H1 (cell line): ENCODE measurements around the gene PBX3. TPM values are rescaled to one million over a fixed set of nuclear protein-coding genes. Genes with fewer than 3 reads are reported as not detected.

Experiments used
- CTCF ChIA-PET: fragments of 300-600 bp; sonication (Branson Sonifier 250); formaldehyde crosslinking; loops from one replicate; lab custom pipeline; 2021; ENCODE audit not compliant: partially characterized antibody; lab: Charles Lee
- POLR2A ChIA-PET: fragments of 300-600 bp; sonication (Branson Sonifier 250); formaldehyde crosslinking; loops from one replicate; lab custom pipeline; 2021; ENCODE audit warnings: inconsistent platforms; ENCODE audit not compliant: partially characterized antibody; lab: Charles Lee
- DNase-seq, 2 experiments: peaks; one replicate each; pipeline versions ENCODE4 v3.0.0 to v3.0.0-alpha.2; 2010 to 2022; ENCODE audit warnings: low spot score in 2 of 2, low read depth in 1 of 2, mixed read lengths in 1 of 2
- FAIRE-seq: peaks from 2 replicates; lab custom pipeline; 2011; peaks lifted over from hg19 to GRCh38; lab: Jason Lieb, UNC
- H2AFZ ChIP-seq: 2 replicates; pipeline ENCODE4 v1.8.1; 2012; ENCODE audit warnings: low read length, inconsistent platforms
- H2AK5ac ChIP-seq: 2 replicates; pipeline ENCODE4 v1.6.1; 2013; ENCODE audit warnings: low read depth, low read length
- H2BK120ac ChIP-seq: replicated peaks from 2 replicates; pipeline ENCODE3; 2013; ENCODE audit warnings: low read depth, low read length, inconsistent platforms
- H2BK12ac ChIP-seq: 2 replicates; pipeline ENCODE4 v1.6.1; 2013; ENCODE audit warnings: low read depth, low read length
- H2BK15ac ChIP-seq: 2 replicates; pipeline ENCODE4 v1.6.1; 2013; ENCODE audit warnings: low read length
- H2BK20ac ChIP-seq: 2 replicates; pipeline ENCODE4 v1.6.1; 2013; ENCODE audit warnings: low read length
- H2BK5ac ChIP-seq: 2 replicates; pipeline ENCODE4 v1.6.1; 2013; ENCODE audit warnings: low read depth, low read length
- H3K14ac ChIP-seq: 2 replicates; pipeline ENCODE4 v1.6.1; 2013; ENCODE audit warnings: inconsistent platforms; ENCODE audit not compliant: insufficient read length
- H3K18ac ChIP-seq: 2 replicates; pipeline ENCODE4 v1.6.1; 2013; ENCODE audit warnings: low read length; ENCODE audit errors: extremely low read depth
- H3K23ac ChIP-seq: 2 replicates; pipeline ENCODE4 v1.6.1; 2013; ENCODE audit warnings: inconsistent platforms; ENCODE audit not compliant: insufficient read length
- H3K23me2 ChIP-seq: 2 replicates; pipeline ENCODE4 v1.6.1; 2013; ENCODE audit warnings: low read depth, low read length
- H3K27ac ChIP-seq: 2 replicates; pipeline ENCODE4 v1.6.1; 2011; ENCODE audit warnings: low read depth, low read length, inconsistent platforms
- H3K27me3 ChIP-seq, 4 experiments: replicated peaks in 1 of 4; 1 replicate in 1 of 4; 2 replicates in 3 of 4; pipeline versions ENCODE4 v1.6.1 to v1.8.1; 2011 to 2013; ENCODE audit warnings: low read length in 3 of 4, mild to moderate bottlenecking in 3 of 4, inconsistent platforms in 2 of 4, mixed read lengths in 2 of 4, moderate library complexity in 1 of 4; ENCODE audit not compliant: control insufficient read depth in 3 of 4, insufficient read depth in 3 of 4; ENCODE audit errors: extremely low read depth in 1 of 4
- H3K36me3 ChIP-seq, 4 experiments: 2 replicates each; pipeline versions ENCODE4 v1.6.1 to v1.8.1; 2011 to 2013; ENCODE audit warnings: mild to moderate bottlenecking in 4 of 4, low read length in 3 of 4, moderate library complexity in 2 of 4, control low read depth in 1 of 4, inconsistent platforms in 1 of 4; ENCODE audit not compliant: insufficient read depth in 4 of 4, control insufficient read depth in 2 of 4
- H3K4ac ChIP-seq: replicated peaks from 2 replicates; pipeline ENCODE3; 2013; ENCODE audit warnings: low read length, low read depth, mixed read lengths, inconsistent platforms; ENCODE audit not compliant: insufficient read length
- H3K4me1 ChIP-seq, 4 experiments: replicated peaks in 1 of 4; 1 replicate in 1 of 4; 2 replicates in 3 of 4; pipeline versions ENCODE4 v1.6.1 to v1.8.1; 2011 to 2013; ENCODE audit warnings: low read length in 3 of 4, inconsistent platforms in 2 of 4, mixed read lengths in 1 of 4; ENCODE audit not compliant: insufficient read depth in 4 of 4, control insufficient read depth in 3 of 4
- H3K4me2 ChIP-seq, 2 experiments: 2 replicates each; pipeline versions ENCODE4 v1.6.1 to v1.8.1; 2011 to 2013; ENCODE audit warnings: low read depth in 2 of 2, low read length in 2 of 2, control low read depth in 1 of 2, inconsistent platforms in 1 of 2, mild to moderate bottlenecking in 1 of 2; ENCODE audit not compliant: insufficient read depth in 1 of 2
- H3K4me3 ChIP-seq, 4 experiments: fragments of 200-600, 300-600 bp in 1 of 4; sonication (generic), shearing (Covaris generic), sonication (Bioruptor Twin) in 1 of 4; 2 replicates each; pipeline versions ENCODE4 v1.5.1 to v1.8.1; 2011 to 2016; ENCODE audit warnings: low read length in 4 of 4, low read depth in 3 of 4, control low read depth in 2 of 4, inconsistent platforms in 2 of 4, mild to moderate bottlenecking in 2 of 4, mixed read lengths in 1 of 4, moderate library complexity in 1 of 4; ENCODE audit not compliant: insufficient read depth in 2 of 4; ENCODE audit errors: extremely low read depth in 1 of 4
- H3K56ac ChIP-seq: replicated peaks from 2 replicates; pipeline ENCODE3; 2013; ENCODE audit warnings: low read depth, mild to moderate bottlenecking, mixed read lengths, low read length, inconsistent platforms; ENCODE audit not compliant: insufficient read length
- H3K79me1 ChIP-seq: 2 replicates; pipeline ENCODE4 v1.6.1; 2013; ENCODE audit warnings: low read depth, low read length, control low read depth
- H3K79me2 ChIP-seq, 2 experiments: 2 replicates each; pipeline versions ENCODE4 v1.6.1 to v1.8.1; 2012 to 2013; ENCODE audit warnings: low read length in 2 of 2, mild to moderate bottlenecking in 2 of 2, inconsistent platforms in 1 of 2; ENCODE audit not compliant: insufficient read depth in 2 of 2, control insufficient read depth in 1 of 2
- H3K9ac ChIP-seq, 4 experiments: replicated peaks in 1 of 4; 1 replicate in 1 of 4; 2 replicates in 3 of 4; pipeline versions ENCODE4 v1.6.1 to v1.8.1; 2011 to 2013; ENCODE audit warnings: low read depth in 3 of 4, low read length in 3 of 4, control low read depth in 2 of 4, mild to moderate bottlenecking in 2 of 4, moderate library complexity in 2 of 4, inconsistent platforms in 1 of 4; ENCODE audit errors: extremely low read depth in 1 of 4
- H3K9me3 ChIP-seq, 2 experiments: 2 replicates each; pipeline versions ENCODE4 v1.6.1 to v1.8.1; 2012 to 2013; ENCODE audit warnings: mild to moderate bottlenecking in 2 of 2, moderate library complexity in 2 of 2, control low read depth in 1 of 2, inconsistent platforms in 1 of 2, low read depth in 1 of 2, low read length in 1 of 2, mixed read lengths in 1 of 2; ENCODE audit not compliant: insufficient read depth in 2 of 2
- H4K20me1 ChIP-seq, 2 experiments: replicated peaks in 1 of 2; 2 replicates each; pipeline versions ENCODE3 to v1.8.1; 2011 to 2013; ENCODE audit warnings: inconsistent platforms in 2 of 2, low read length in 2 of 2, mild to moderate bottlenecking in 1 of 2; ENCODE audit not compliant: insufficient read depth in 2 of 2, control insufficient read depth in 1 of 2
- H4K5ac ChIP-seq: 2 replicates; pipeline ENCODE4 v1.6.1; 2013; ENCODE audit warnings: low read length, low read depth, mixed read lengths, inconsistent platforms; ENCODE audit not compliant: insufficient read length
- H4K8ac ChIP-seq: 2 replicates; pipeline ENCODE4 v1.8.0; 2013; ENCODE audit warnings: mild to moderate bottlenecking, moderate library complexity, low read length, inconsistent platforms; ENCODE audit not compliant: insufficient read depth; ENCODE audit errors: extremely low read depth
- H4K91ac ChIP-seq: replicated peaks from 2 replicates; pipeline ENCODE3; 2013; ENCODE audit warnings: low read length, mixed read lengths, inconsistent platforms; ENCODE audit not compliant: insufficient read length
- BCL11A ChIP-seq, 2 experiments: IDR thresholded peaks; one replicate each; pipeline ENCODE4 v1.6.1; 2011; ENCODE audit warnings: low read depth in 2 of 2, low read length in 2 of 2, mild to moderate bottlenecking in 2 of 2
- CBX5 ChIP-seq: fragments of 300-800, 300-1000 bp; sonication (generic); IDR thresholded peaks from 2 replicates; pipeline ENCODE4 v1.7.1; 2016; ENCODE audit warnings: antibody characterized with exemption, low read length, low read depth
- FOSL1 ChIP-seq: IDR thresholded peaks from 2 replicates; pipeline ENCODE4 v1.6.1; 2011; ENCODE audit warnings: mild to moderate bottlenecking, low read depth, low read length, moderate library complexity; ENCODE audit not compliant: insufficient read depth
- JUN ChIP-seq: IDR thresholded peaks from 2 replicates; pipeline ENCODE4 v1.6.1; 2011; ENCODE audit warnings: low read depth, mild to moderate bottlenecking, improper control_type of control experiment, low read length
- KDM1A ChIP-seq: fragments of 200-600, 300-600 bp; sonication (generic); IDR thresholded peaks from 2 replicates; pipeline ENCODE4 v1.7.1; 2016; ENCODE audit warnings: mild to moderate bottlenecking, low read length, borderline replicate concordance
- NANOG ChIP-seq: IDR thresholded peaks from 2 replicates; pipeline ENCODE4 v1.6.1; 2011; ENCODE audit warnings: low read length, low read depth, mild to moderate bottlenecking, inconsistent platforms; ENCODE audit not compliant: insufficient read depth, poor library complexity, severe bottlenecking
- POU5F1 ChIP-seq: IDR thresholded peaks from 2 replicates; pipeline ENCODE4 v1.6.1; 2011; ENCODE audit warnings: low read depth, mild to moderate bottlenecking, low read length, moderate library complexity
- SIX5 ChIP-seq: IDR thresholded peaks from 2 replicates; pipeline ENCODE4 v1.6.1; 2011; ENCODE audit warnings: mild to moderate bottlenecking, low read depth, low read length
- SUZ12 ChIP-seq: fragments of 200-600 bp; sonication (generic); IDR thresholded peaks from 2 replicates; pipeline ENCODE4 v1.6.1; 2012; ENCODE audit warnings: mild to moderate bottlenecking, inconsistent platforms, low read length, moderate library complexity, mixed read lengths
- WGBS, 2 experiments: shearing (Covaris generic) in 1 of 2; methylation state at CpG; one replicate each; pipeline versions ENCODE4 v1.1.6 to v1.1.7; 2013 to 2015; ENCODE audit warnings: low lambda C conversion rate in 2 of 2, mixed read lengths in 2 of 2, inconsistent platforms in 1 of 2, low coverage in 1 of 2, missing lambda C conversion rate in 1 of 2; ENCODE audit not compliant: insufficient replicate concordance in 2 of 2, insufficient coverage in 1 of 2, insufficient read length in 1 of 2; ENCODE audit errors: extremely low coverage in 1 of 2, missing lambda C conversion rate in 1 of 2; 5-methylcytosine and 5-hydroxymethylcytosine counted together
- polyA plus RNA-seq, 7 experiments: library from polyadenylated mRNA; depleted of rRNA in 3 of 7; stranded (reverse) in 5 of 7; unstranded in 2 of 7; fragments of >200 nt in 5 of 7; fragments of 200-250 nt in 2 of 7; gene quantifications; 1 replicate in 5 of 7; 2 replicates in 1 of 7; 4 replicates in 1 of 7; pipeline versions ENCODE4 v1.2.1 to v1.2.3, GENCODE V29; 2011 to 2013; ENCODE audit warnings: missing spikeins in 2 of 7, mixed read lengths in 2 of 7
- total RNA-seq: library from RNA; stranded (reverse); fragmentation: NEBNext Ultra II Directional; extraction: Animal tissue kit (Norgen Biotek cat#: 25700); gene quantifications from 2 replicates; pipeline ENCODE4 v1.2.1, GENCODE V29; 2021
- TF ChIP-seq, protein P1 (sequence below): IDR thresholded peaks from 2 replicates; pipeline ENCODE4 v1.6.1; 2011; ENCODE audit warnings: low read depth, mild to moderate bottlenecking, low read length; ENCODE audit not compliant: insufficient read depth
- TF ChIP-seq, protein P2 (sequence below), 3 experiments: IDR thresholded peaks; 1 replicate in 2 of 3; 2 replicates in 1 of 3; pipeline versions ENCODE4 v1.5.1 to v1.6.1; 2011; ENCODE audit warnings: low read length in 3 of 3, mild to moderate bottlenecking in 3 of 3, inconsistent platforms in 2 of 3, low read depth in 1 of 3, moderate library complexity in 1 of 3; ENCODE audit not compliant: insufficient read depth in 1 of 3; ENCODE audit errors: control extremely low read depth in 1 of 3

PBX3 gene
- total and polyA plus RNA-seq, 2 of the 8 experiments (the other 6 are each of a cell fraction or from before 2014, with no cell fraction given), result 22.7 to 44.3 TPM

DNA sequence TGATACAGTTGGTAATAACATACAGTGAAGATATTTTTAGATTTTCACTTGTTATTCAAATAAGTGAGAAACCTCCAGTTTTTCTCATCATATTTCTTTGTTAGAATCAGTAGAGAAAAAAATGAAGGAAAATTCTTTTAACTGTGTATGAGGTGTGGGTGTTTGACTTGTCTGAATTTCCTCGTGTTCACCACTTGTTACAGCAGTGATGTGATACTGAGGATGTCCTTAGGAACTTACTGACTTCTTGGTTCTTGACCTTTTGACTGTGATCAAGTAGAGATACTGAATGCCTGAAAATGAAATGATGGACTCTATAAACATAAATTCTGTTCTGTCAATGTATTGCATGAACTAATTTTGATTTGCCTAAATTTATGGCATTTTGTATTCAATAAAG lies 10.7 kb downstream of the PBX3 start:
- no peak overlapping the region for H3K18ac ChIP-seq
- H4K91ac ChIP-seq, result no peak overlapping the region
- H3K4me3 ChIP-seq, result no peak overlapping the region
- H4K20me1 ChIP-seq, result no peaks in the 10 kb centered on the region
- ChIA-PET CTCF (no interaction called here), POLR2A (interaction anchor here (2.3 kb wide), 1 partner anchor 12 kb away, joined by 7 read pairs; no protein-coding TSS in a partner anchor)
- no peak overlapping the region for H2BK12ac ChIP-seq
- no peak overlapping the region for H3K14ac ChIP-seq
- H3K23ac ChIP-seq, result no peak overlapping the region
- no peaks in the 10 kb centered on the region for H3K27me3 ChIP-seq
- no peak overlapping the region for H2BK15ac ChIP-seq
- no peaks in the 10 kb centered on the region for H3K79me1 ChIP-seq
- no peak overlapping the region for H4K8ac ChIP-seq
- 83% methylated on average over 1 of the region's 1 CpG; no CpG with 5 or more reads in 1 of the 2 experiments for WGBS, 2 experiments
- no peak for DNase-seq
- H2AK5ac ChIP-seq, result no peak overlapping the region
- H3K4me2 ChIP-seq, result no peak overlapping the region
- no peak overlapping the region for H3K9ac ChIP-seq
- H2BK5ac ChIP-seq, result no peak overlapping the region
- H4K5ac ChIP-seq, result no peak overlapping the region
- H3K23me2 ChIP-seq, result no peaks in the 10 kb centered on the region
- peaks cover 0 to 78% of the 10 kb centered on the region in 2 experiments; a peak in 3 of 4 replicates for H3K79me2 ChIP-seq
- H3K27ac ChIP-seq, result no peak overlapping the region
- H3K4ac ChIP-seq, result no peak overlapping the region
- H2AFZ ChIP-seq, result no peak overlapping the region
- peaks cover 4 to 47% (median 18%) of the 10 kb centered on the region in 4 experiments; a peak in 6 of 7 replicates for H3K4me1 ChIP-seq
- H3K36me3 ChIP-seq, result peaks cover 0 to 11% (median 0%) of the 10 kb centered on the region in 4 experiments; a peak in 1 of 8 replicates
- peak; percentile 28 for FAIRE-seq
- no peak overlapping the region for H3K56ac ChIP-seq
- H2BK20ac ChIP-seq, result no peak overlapping the region
- H3K9me3 ChIP-seq, result no peaks in the 10 kb centered on the region
- H2BK120ac ChIP-seq, result peak overlapping the region; percentile 28
- TF ChIP-seq POU5F1 (no peak), SIX5 (no peak), NANOG (no peak), JUN (no peak), SUZ12 (no peak), FOSL1 (no peak), KDM1A (no peak), BCL11A (IDR thresholded peaks at IDR 0.05; ENCODE audit: low read depth in 2 of 2, low read length in 2 of 2) (no peak), CBX5 (no peak)
- TF ChIP-seq, protein P1, sequence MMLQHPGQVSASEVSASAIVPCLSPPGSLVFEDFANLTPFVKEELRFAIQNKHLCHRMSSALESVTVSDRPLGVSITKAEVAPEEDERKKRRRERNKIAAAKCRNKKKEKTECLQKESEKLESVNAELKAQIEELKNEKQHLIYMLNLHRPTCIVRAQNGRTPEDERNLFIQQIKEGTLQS, result no peak
- TF ChIP-seq, protein P2, sequence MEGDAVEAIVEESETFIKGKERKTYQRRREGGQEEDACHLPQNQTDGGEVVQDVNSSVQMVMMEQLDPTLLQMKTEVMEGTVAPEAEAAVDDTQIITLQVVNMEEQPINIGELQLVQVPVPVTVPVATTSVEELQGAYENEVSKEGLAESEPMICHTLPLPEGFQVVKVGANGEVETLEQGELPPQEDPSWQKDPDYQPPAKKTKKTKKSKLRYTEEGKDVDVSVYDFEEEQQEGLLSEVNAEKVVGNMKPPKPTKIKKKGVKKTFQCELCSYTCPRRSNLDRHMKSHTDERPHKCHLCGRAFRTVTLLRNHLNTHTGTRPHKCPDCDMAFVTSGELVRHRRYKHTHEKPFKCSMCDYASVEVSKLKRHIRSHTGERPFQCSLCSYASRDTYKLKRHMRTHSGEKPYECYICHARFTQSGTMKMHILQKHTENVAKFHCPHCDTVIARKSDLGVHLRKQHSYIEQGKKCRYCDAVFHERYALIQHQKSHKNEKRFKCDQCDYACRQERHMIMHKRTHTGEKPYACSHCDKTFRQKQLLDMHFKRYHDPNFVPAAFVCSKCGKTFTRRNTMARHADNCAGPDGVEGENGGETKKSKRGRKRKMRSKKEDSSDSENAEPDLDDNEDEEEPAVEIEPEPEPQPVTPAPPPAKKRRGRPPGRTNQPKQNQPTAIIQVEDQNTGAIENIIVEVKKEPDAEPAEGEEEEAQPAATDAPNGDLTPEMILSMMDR (IDR thresholded peaks at IDR 0.05; ENCODE audit: control extremely low read depth in 1 of 3, insufficient read depth in 1 of 3, low read depth in 1 of 3, low read length in 3 of 3), result no peak
